Duodenal mucosa (tissue), 2 donors: ENCODE measurements around the gene HIC2.
"Not testable (repeated sequence)": the region's sequence is repeated elsewhere in the genome, so short reads cannot be mapped to it uniquely, and the experiment has no call there.

Source experiments
- H3K27ac ChIP-seq: one replicate; pipeline ENCODE4 v1.7.0; 2013; ENCODE audit warnings: low read depth, low read length
- H3K27me3 ChIP-seq, 2 donors: one replicate each; pipeline ENCODE4 v1.7.0; 2013; ENCODE audit warnings: low read length in 2 of 2, control low read depth in 1 of 2; ENCODE audit not compliant: insufficient read depth in 2 of 2, control insufficient read depth in 1 of 2
- H3K36me3 ChIP-seq, 2 donors: one replicate each; pipeline ENCODE4 v1.7.0; 2013; ENCODE audit warnings: low read length in 2 of 2, control low read depth in 1 of 2; ENCODE audit not compliant: insufficient read depth in 2 of 2, control insufficient read depth in 1 of 2
- H3K4me1 ChIP-seq, 2 donors: one replicate each; pipeline ENCODE4 v1.7.0; 2013; ENCODE audit warnings: low read length in 2 of 2, control low read depth in 1 of 2; ENCODE audit not compliant: insufficient read depth in 2 of 2, control insufficient read depth in 1 of 2
- H3K4me3 ChIP-seq, 2 donors: one replicate each; pipeline ENCODE4 v1.7.0; 2013; ENCODE audit warnings: low read length in 2 of 2, low read depth in 1 of 2
- H3K9ac ChIP-seq, 2 donors: one replicate each; pipeline ENCODE4 v1.7.0; 2013; ENCODE audit warnings: low read length in 2 of 2, low read depth in 1 of 2
- H3K9me3 ChIP-seq, 2 donors: one replicate each; pipeline ENCODE4 v1.7.0; 2013; ENCODE audit warnings: low read length in 2 of 2, control low read depth in 1 of 2; ENCODE audit not compliant: control insufficient read depth in 1 of 2

HIC2 gene

DNA sequence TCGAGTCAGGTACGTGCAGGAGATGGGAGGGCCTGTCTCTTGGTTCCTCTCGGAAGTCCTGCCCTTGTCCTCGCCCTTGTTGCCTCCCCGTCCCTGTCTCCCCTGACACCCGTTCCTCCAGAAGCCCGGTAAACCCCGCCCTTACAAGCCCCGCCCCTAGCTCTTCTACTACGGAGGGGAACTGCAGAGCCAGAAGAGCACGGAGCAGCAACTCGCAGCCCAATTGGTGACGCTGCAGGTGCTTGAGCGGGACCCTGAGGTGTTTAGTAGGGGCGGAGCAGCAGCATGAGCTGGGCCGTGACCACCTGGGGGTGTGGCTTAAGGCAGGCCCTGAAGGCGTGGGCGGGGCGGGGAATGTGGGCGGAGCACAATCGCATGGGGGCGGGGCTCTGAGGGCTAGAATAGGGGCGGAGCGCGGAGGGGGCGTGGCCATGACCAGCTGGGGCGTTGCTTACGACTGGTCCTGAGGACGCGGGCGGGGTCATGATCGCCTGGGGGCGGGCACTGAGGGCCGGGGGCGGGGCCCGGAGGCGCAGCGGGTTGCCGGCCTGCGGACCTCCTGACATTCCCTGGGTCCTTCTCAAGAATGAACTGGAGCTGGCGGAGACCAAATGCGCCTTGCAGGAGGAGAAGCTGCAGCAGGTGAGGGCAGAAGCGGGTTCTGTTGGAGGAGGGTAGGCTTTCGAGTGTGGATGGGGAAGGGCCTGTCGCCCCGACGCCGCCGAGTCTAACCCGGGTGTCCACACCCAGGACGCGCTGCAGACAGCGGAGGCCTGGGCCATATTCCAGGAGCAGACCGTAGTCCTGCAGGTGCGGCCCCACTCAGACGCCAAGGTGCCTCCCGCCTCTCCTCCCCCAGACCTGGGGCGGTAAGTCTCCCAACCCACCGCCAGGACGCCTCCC lies 51.3 kb downstream of the HIC2 start:
- H3K27ac ChIP-seq: peak overlapping the region; percentile 42
- not testable (repeated sequence) for H3K36me3 ChIP-seq, H3K27me3 ChIP-seq, H3K4me3 ChIP-seq, H3K9ac ChIP-seq, H3K4me1 ChIP-seq, H3K9me3 ChIP-seq

DNA sequence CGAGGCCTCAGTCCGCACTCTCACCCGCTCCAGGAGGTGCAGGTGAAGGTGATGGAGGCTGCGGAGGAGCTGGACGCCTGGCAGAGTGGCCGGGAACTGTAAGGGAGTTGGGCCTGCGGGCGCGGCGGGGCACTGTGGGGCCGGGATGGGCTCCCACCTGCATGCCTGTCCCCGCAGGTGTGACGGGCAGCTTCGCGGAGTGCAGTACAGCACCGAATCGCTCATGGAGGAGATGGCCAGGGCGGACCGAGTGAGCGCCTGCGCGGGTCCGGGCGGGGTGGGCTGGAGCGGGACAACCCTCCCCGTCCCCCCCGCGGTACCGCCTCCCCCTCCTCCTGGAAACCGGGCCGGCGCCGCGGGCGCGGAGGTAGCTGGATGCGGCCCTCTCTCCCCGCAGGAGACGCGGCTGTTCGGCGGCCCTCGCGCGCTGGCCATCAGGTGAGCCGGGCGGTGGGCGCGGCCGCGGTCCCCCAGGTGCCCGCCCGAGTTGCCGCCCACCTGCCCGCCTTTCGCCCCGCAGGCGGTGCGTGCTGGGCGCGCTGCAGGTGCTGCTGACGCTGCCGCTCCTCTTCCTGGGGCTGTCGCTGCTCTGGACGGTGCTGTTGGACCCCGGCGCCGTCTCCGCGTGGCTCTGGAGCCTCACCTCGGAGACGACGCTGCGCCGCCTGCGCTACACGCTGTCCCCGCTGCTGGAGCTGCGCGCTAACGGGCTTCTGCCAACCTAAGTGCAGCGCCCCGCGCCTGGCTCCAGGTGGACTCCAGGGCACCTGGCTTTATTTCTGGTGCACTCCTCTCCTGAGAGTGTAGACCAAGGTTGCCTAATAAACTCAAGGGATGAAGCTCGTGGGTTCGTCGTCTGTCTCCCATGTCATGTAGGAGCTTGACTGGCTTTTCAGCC lies 52.2 kb downstream of the HIC2 start:
- H3K9me3 ChIP-seq, H3K4me3 ChIP-seq, H3K36me3 ChIP-seq, H3K27me3 ChIP-seq, H3K4me1 ChIP-seq, H3K9ac ChIP-seq, H3K27ac ChIP-seq: not testable (repeated sequence)

DNA sequence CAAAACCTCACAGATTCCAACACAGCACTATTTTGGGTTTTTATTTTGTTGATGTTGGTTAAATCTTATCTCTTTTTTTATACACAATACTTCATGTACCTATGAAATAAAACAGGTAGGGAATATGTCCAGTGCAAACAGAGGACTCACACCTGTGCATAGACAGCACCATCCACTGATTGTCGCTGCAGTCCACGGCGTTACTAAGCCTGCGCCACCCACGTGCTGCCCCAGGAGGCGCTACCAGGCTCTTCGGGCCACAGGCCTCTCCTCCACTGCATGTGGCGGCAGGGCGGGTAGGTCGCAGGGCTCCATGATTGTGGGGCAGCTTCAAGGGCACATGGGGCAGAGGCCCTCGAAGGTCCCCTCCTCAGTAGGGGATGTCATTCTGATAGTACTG lies 55.8 kb downstream of the HIC2 start:
- H3K27ac ChIP-seq, H3K36me3 ChIP-seq, H3K4me1 ChIP-seq, H3K9ac ChIP-seq, H3K4me3 ChIP-seq, H3K27me3 ChIP-seq, H3K9me3 ChIP-seq: not testable (repeated sequence)

DNA sequence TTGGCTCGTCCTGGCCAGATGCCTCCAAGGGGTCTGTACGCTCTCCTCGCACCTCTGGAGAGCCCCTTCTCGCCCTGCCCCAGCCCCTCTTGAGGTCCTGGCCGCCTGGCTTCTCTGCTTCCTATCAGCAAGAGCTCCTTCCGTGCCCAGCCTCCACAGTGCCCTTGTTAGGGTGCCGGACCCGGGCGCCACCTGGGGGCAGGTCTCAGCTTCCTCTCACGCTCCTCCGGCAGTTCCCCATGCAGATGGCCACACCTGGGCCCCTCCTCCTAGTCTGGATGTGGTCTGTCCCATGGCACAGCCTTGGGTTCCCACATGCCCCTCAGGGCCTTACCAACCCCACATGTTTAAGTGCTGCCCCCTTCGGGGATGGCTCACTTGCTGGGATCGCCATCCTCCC lies 56.5 kb downstream of the HIC2 start:
- H3K9me3 ChIP-seq, H3K27me3 ChIP-seq, H3K27ac ChIP-seq: not testable (repeated sequence)

DNA sequence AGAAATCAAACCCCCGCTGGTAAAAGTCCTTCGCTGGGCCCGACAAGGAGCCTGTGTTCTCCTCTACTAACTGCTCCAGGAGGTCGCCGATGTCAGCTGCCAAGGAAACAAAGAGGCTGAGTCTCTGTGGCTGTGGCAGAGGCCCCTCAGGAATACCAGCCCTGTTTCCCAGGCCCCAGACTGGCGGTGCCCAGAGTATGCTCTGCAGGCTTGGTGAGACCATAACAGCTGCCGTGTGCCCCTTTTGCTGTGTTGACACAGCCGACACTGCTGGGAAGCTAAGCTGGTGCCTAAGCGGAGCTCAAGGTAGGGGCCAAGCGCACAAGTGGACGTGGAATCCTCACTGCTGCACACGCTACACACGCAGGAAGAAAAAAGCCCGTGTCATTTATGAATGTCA lies 66.9 kb downstream of the HIC2 start:
- H3K36me3 ChIP-seq, H3K9ac ChIP-seq, H3K4me3 ChIP-seq, H3K27me3 ChIP-seq, H3K9me3 ChIP-seq, H3K27ac ChIP-seq, H3K4me1 ChIP-seq: not testable (repeated sequence)

More for the DNA sequence above, 56.5 kb downstream of the HIC2 start:
- H3K4me1 ChIP-seq, H3K4me3 ChIP-seq, H3K36me3 ChIP-seq, H3K9ac ChIP-seq: not testable (repeated sequence)

DNA sequence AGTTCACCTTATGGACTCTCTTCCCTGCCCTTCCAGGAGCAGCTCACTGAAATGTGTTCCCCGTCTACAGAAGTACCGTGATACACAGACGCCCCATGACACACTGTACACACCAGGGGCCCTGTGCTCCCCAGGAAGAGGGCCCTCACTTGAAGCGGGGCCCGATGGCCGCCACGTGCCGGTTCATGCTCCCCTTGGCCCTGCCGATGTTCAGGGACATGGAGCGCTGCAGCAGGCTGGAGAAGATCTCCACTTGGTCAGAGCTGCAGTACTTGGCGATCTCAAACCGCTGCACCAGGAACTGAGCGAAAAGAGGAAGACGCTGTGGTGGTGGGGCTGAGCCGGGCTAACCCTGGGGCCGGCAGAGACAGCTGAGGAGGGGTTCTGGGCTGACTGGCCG lies 70.6 kb downstream of the HIC2 start:
- not testable (repeated sequence) for H3K27me3 ChIP-seq, H3K4me3 ChIP-seq, H3K27ac ChIP-seq, H3K36me3 ChIP-seq, H3K4me1 ChIP-seq, H3K9me3 ChIP-seq, H3K9ac ChIP-seq

DNA sequence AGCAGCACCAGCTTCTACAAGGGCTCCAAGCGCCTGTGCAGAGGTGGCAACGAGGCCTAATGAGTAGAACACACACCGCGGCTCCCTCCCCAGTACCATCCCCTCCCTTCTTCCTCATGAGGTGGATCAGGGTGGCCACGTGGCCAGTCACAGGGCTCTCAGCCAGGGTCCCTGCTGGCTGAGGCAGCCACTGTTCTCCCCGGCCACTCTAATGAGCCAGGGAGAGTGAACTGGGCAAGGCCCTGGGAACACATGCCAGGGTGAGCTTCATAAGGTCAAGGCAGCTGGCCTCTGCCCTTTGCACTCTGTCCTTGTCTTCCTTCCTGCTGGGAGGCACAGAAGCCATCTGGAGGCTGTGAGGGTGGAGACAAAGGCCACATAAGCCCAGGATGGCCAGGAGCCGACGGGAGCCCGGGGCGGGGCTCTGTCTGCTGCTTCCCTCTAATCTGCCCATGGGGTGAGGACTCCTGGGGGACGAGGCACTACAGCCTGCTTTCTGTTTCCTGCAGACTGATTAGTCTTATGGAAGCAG lies 72.0 kb downstream of the HIC2 start:
- H3K9ac ChIP-seq, H3K4me1 ChIP-seq, H3K9me3 ChIP-seq, H3K27me3 ChIP-seq, H3K36me3 ChIP-seq, H3K4me3 ChIP-seq, H3K27ac ChIP-seq: not testable (repeated sequence)

DNA sequence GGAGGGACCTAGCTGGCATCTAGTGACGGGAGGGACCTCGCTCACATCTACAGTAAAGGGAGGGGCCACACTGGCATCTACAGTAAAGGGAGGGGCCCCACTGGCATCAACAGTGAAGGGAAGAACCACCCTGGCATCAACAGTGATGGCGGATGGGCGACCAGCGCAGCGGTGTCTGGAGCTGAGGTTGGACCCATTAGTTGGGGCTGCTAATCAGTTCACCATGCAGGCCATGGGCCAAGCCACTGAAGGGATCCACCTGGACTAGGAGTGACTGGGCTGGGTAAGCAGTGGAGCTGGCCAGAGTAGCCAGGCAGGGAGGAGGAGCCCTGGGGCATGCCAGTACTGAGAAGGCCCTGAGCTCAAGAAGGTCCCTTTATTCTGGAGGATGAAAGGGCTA lies 73.4 kb downstream of the HIC2 start:
- H3K4me3 ChIP-seq, H3K27me3 ChIP-seq, H3K9me3 ChIP-seq, H3K4me1 ChIP-seq, H3K9ac ChIP-seq, H3K27ac ChIP-seq, H3K36me3 ChIP-seq: not testable (repeated sequence)

DNA sequence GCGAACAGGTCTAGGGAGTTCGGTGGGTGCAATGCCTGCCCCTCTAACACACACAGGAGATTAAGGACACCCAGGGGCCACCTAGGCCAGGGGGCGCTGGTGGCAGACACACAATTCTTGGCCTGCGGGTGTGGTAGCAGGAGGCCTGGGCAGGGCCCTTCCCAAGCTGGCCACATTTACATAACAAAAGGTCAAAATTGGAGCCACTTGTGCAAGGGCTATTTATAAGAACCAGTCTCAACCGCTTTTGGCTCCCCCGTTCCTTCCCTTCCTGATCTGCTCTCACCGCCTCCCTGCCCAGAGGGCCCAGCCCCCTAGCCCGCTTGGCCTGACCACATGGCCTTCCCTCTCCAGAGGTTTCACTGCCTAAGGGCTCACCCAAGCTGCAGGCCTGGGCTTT lies 75.1 kb downstream of the HIC2 start:
- H3K9me3 ChIP-seq, H3K36me3 ChIP-seq, H3K27me3 ChIP-seq, H3K9ac ChIP-seq, H3K27ac ChIP-seq, H3K4me3 ChIP-seq, H3K4me1 ChIP-seq: not testable (repeated sequence)
